IMR-90 (cell line): ENCODE results near the gene DLGAP3. TPM values are rescaled to one million over a fixed set of nuclear protein-coding genes. Genes with fewer than 3 reads are reported as not detected.

ENCODE experiments used
- ATAC-seq: fragments of 200-7000 bp; cut with Tn5 transposase; 2 replicates; pipeline ENCODE4 v1.9.1; 2020; ENCODE audit warnings: low read depth, mild to moderate bottlenecking, moderate library complexity
- BruUV-seq: library from RNA; stranded (reverse); fragments of 400-500 nt; replicated peaks from 2 replicates; lab custom pipeline; 2021; lab: Mats Ljungman, UMichigan
- CTCF ChIA-PET: fragments of 300-600 bp; formaldehyde crosslinking; extraction: SDS; loops from one replicate; lab custom pipeline; 2021; ENCODE audit warnings: antibody characterized with exemption; lab: Yijun Ruan, JAX
- POLR2A ChIA-PET: fragments of 300-600 bp; sonication (Branson Sonifier 250); formaldehyde crosslinking; loops from one replicate; lab custom pipeline; 2022; ENCODE audit warnings: antibody characterized with exemption; ENCODE audit not compliant: unreplicated experiment; lab: Charles Lee
- DNase-seq: peaks from one replicate; pipeline ENCODE4 v3.0.0; 2013
- H2AFZ ChIP-seq: replicated peaks from 2 replicates; pipeline ENCODE3; 2013; ENCODE audit warnings: low read length, mild to moderate bottlenecking; ENCODE audit not compliant: poor library complexity
- H2AK5ac ChIP-seq: 2 replicates; pipeline ENCODE4 v1.6.1; 2013; ENCODE audit warnings: low read depth, low read length, inconsistent platforms
- H2AK9ac ChIP-seq: replicated peaks from 2 replicates; pipeline ENCODE3; 2013; ENCODE audit warnings: mild to moderate bottlenecking, low read depth, low read length, moderate library complexity; ENCODE audit not compliant: poor library complexity
- H2BK120ac ChIP-seq: 2 replicates; pipeline ENCODE4 v1.6.1; 2013; ENCODE audit warnings: low read depth, low read length, inconsistent platforms
- H2BK15ac ChIP-seq: 3 replicates; pipeline ENCODE4 v1.6.1; 2013; ENCODE audit warnings: low read depth, low read length, inconsistent platforms
- H2BK20ac ChIP-seq: 2 replicates; pipeline ENCODE4 v1.6.1; 2013; ENCODE audit warnings: low read depth, mild to moderate bottlenecking, inconsistent platforms, low read length, moderate library complexity
- H2BK5ac ChIP-seq: 2 replicates; pipeline ENCODE4 v1.6.1; 2013; ENCODE audit warnings: mild to moderate bottlenecking, low read depth, low read length, inconsistent platforms; ENCODE audit not compliant: poor library complexity, severe bottlenecking
- H3K14ac ChIP-seq: replicated peaks from 2 replicates; pipeline ENCODE4 v1.6.1; 2013; ENCODE audit warnings: low read depth, low read length, inconsistent platforms
- H3K18ac ChIP-seq: 2 replicates; pipeline ENCODE4 v1.6.1; 2013; ENCODE audit warnings: low read depth, low read length, control low read depth
- H3K23ac ChIP-seq: 2 replicates; pipeline ENCODE4 v1.6.1; 2013; ENCODE audit warnings: low read depth, low read length, inconsistent platforms
- H3K27ac ChIP-seq: 2 replicates; pipeline ENCODE4 v1.5.1; 2013; ENCODE audit warnings: mild to moderate bottlenecking, control low read depth, low read length; ENCODE audit not compliant: insufficient read depth
- H3K27me3 ChIP-seq: 2 replicates; pipeline ENCODE4 v1.6.1; 2013; ENCODE audit warnings: low read length; ENCODE audit not compliant: control insufficient read depth, insufficient read depth
- H3K36me3 ChIP-seq: 2 replicates; pipeline ENCODE4 v1.6.1; 2013; ENCODE audit warnings: low read length, mixed read lengths; ENCODE audit not compliant: control insufficient read depth, insufficient read depth
- H3K4ac ChIP-seq: 2 replicates; pipeline ENCODE4 v1.6.1; 2013; ENCODE audit warnings: low read depth, low read length, inconsistent platforms
- H3K4me1 ChIP-seq: 2 replicates; pipeline ENCODE4 v1.6.1; 2013; ENCODE audit warnings: low read length, mixed read lengths; ENCODE audit not compliant: control insufficient read depth, insufficient read depth
- H3K4me2 ChIP-seq: 2 replicates; pipeline ENCODE4 v1.6.1; 2013; ENCODE audit warnings: low read depth, mild to moderate bottlenecking, control low read depth, low read length, moderate library complexity
- H3K4me3 ChIP-seq: 2 replicates; pipeline ENCODE4 v1.5.1; 2013; ENCODE audit warnings: low read depth, mild to moderate bottlenecking, control low read depth, low read length, moderate library complexity; ENCODE audit not compliant: insufficient read depth
- H3K56ac ChIP-seq: 2 replicates; pipeline ENCODE4 v1.6.1; 2013; ENCODE audit warnings: low read length, inconsistent platforms; ENCODE audit not compliant: insufficient read depth; ENCODE audit errors: extremely low read depth
- H3K79me1 ChIP-seq, 2 experiments: 2 replicates each; pipeline ENCODE4 v1.6.1; 2013; ENCODE audit warnings: low read length in 2 of 2, inconsistent platforms in 1 of 2, low read depth in 1 of 2
- H3K9ac ChIP-seq: 2 replicates; pipeline ENCODE4 v1.6.1; 2013; ENCODE audit warnings: low read depth, low read length, control low read depth
- H3K9me1 ChIP-seq: 2 replicates; pipeline ENCODE4 v1.6.1; 2013; ENCODE audit warnings: low read length, inconsistent platforms; ENCODE audit not compliant: insufficient read depth
- H3K9me3 ChIP-seq: 2 replicates; pipeline ENCODE4 v1.6.1; 2013; ENCODE audit warnings: low read length; ENCODE audit not compliant: control insufficient read depth, insufficient read depth
- H4K20me1 ChIP-seq: 2 replicates; pipeline ENCODE4 v1.6.1; 2013; ENCODE audit warnings: low read length, inconsistent platforms; ENCODE audit not compliant: insufficient read depth
- H4K5ac ChIP-seq: 2 replicates; pipeline ENCODE4 v1.6.1; 2013; ENCODE audit warnings: mild to moderate bottlenecking, low read depth, low read length, control low read depth
- H4K8ac ChIP-seq, 2 experiments: 2 replicates each; pipeline ENCODE4 v1.6.1; 2013; ENCODE audit warnings: low read depth in 2 of 2, low read length in 2 of 2, control low read depth in 1 of 2, inconsistent platforms in 1 of 2
- H4K91ac ChIP-seq: 2 replicates; pipeline ENCODE4 v1.6.1; 2013; ENCODE audit warnings: low read depth, low read length, inconsistent platforms; ENCODE audit not compliant: insufficient read depth
- BHLHE40 ChIP-seq: fragments of 150-350 bp; IDR thresholded peaks from 2 replicates; pipeline ENCODE4 v1.6.1; 2016; ENCODE audit warnings: mild to moderate bottlenecking, low read depth, low read length
- CEBPB ChIP-seq: IDR thresholded peaks from 2 replicates; pipeline ENCODE4 v1.6.1; 2012; ENCODE audit warnings: low read depth, low read length, improper control_type of control experiment
- CHD1 ChIP-seq: IDR thresholded peaks from 2 replicates; pipeline ENCODE4 v1.6.1; 2012; ENCODE audit warnings: low read depth, low read length, improper control_type of control experiment
- FOS ChIP-seq: fragments of 150-350 bp; IDR thresholded peaks from 2 replicates; pipeline ENCODE4 v1.6.1; 2016; ENCODE audit warnings: low read depth, low read length
- MAFK ChIP-seq: IDR thresholded peaks from 2 replicates; pipeline ENCODE4 v1.6.1; 2012; ENCODE audit warnings: low read depth, low read length, improper control_type of control experiment
- MAZ ChIP-seq: IDR thresholded peaks from 2 replicates; pipeline ENCODE4 v1.6.1; 2012; ENCODE audit warnings: low read depth, mild to moderate bottlenecking, low read length, improper control_type of control experiment, moderate library complexity, borderline replicate concordance
- MXI1 ChIP-seq: IDR thresholded peaks from 2 replicates; pipeline ENCODE4 v1.6.1; 2012; ENCODE audit warnings: low read depth, mild to moderate bottlenecking, low read length, moderate library complexity, borderline replicate concordance
- NFE2L2 ChIP-seq: fragments of 150-350 bp; IDR thresholded peaks from 2 replicates; pipeline ENCODE4 v1.6.1; 2016; ENCODE audit warnings: low read depth, mild to moderate bottlenecking, low read length
- RAD21 ChIP-seq: IDR thresholded peaks from 2 replicates; pipeline ENCODE4 v1.6.1; 2012; ENCODE audit warnings: low read length, improper control_type of control experiment
- RCOR1 ChIP-seq: IDR thresholded peaks from 2 replicates; pipeline ENCODE4 v1.6.1; 2012; ENCODE audit warnings: mild to moderate bottlenecking, low read length, improper control_type of control experiment; ENCODE audit not compliant: insufficient replicate concordance
- SMC3 ChIP-seq: fragments of 150-350 bp; IDR thresholded peaks from 2 replicates; pipeline ENCODE4 v1.6.1; 2016; ENCODE audit warnings: low read depth, mild to moderate bottlenecking, antibody characterized with exemption, low read length, moderate library complexity
- WGBS, 2 experiments: methylation state at CpG; one replicate each; pipeline versions ENCODE4 v1.1.5 to v1.1.7; 2013; ENCODE audit warnings: missing lambda C conversion rate in 2 of 2; ENCODE audit not compliant: insufficient read length in 1 of 2; ENCODE audit errors: extremely low coverage in 2 of 2; 5-methylcytosine and 5-hydroxymethylcytosine counted together
- dilution Hi-C: fragments of 300-500 bp; cut with HindIII; formaldehyde crosslinking; loops from one replicate; pipeline ENCODE4 v1.14.3; 2018; ENCODE audit warnings: low sequenced_read_pairs; ENCODE audit not compliant: unreplicated experiment
- in situ Hi-C: fragments of 300-500 bp; cut with MboI; formaldehyde crosslinking; loops from 3 replicates; pipeline ENCODE4 v1.14.3; 2019; ENCODE audit warnings: low sequenced_read_pairs, inconsistent platforms, mixed read lengths
- intact Hi-C: fragments of 100-400 bp; cut with micrococcal nuclease; formaldehyde crosslinking; loops from 2 replicates; pipeline ENCODE4 v1.10.0; 2022
- polyA plus RNA-seq, 3 experiments: library from polyadenylated mRNA; depleted of rRNA; stranded (reverse); fragments of >200 nt; gene quantifications; 2 replicates each; pipeline ENCODE4 v1.2.3, GENCODE V29; 2012; ENCODE audit warnings: low replicate concordance in 1 of 3
- total RNA-seq: library from RNA; depleted of rRNA; stranded (reverse); fragments of >200 nt; gene quantifications from 2 replicates; pipeline ENCODE4 v1.2.3, GENCODE V29; 2012
- TF ChIP-seq, protein P1 (sequence below): conservative IDR thresholded peaks from 2 replicates; pipeline ENCODE4 v1.5.1; 2012; ENCODE audit warnings: mild to moderate bottlenecking, low read depth, low read length, improper control_type of control experiment
- TF ChIP-seq, protein P2 (sequence below): fragments of 150-350 bp; IDR thresholded peaks from 2 replicates; pipeline ENCODE4 v1.6.1; 2017; ENCODE audit warnings: mild to moderate bottlenecking, antibody characterized with exemption, low read length, low read depth
- TF ChIP-seq, protein P3 (sequence below): fragments of 150-350 bp; IDR thresholded peaks from 2 replicates; pipeline ENCODE4 v1.6.1; 2016; ENCODE audit warnings: low read depth, mild to moderate bottlenecking, low read length, moderate library complexity, borderline replicate concordance

DLGAP3 gene
- total and polyA plus RNA-seq, 2 of the 4 experiments (the other 2 are of a cell fraction), result 0.02 TPM; not detected in 1

DNA sequence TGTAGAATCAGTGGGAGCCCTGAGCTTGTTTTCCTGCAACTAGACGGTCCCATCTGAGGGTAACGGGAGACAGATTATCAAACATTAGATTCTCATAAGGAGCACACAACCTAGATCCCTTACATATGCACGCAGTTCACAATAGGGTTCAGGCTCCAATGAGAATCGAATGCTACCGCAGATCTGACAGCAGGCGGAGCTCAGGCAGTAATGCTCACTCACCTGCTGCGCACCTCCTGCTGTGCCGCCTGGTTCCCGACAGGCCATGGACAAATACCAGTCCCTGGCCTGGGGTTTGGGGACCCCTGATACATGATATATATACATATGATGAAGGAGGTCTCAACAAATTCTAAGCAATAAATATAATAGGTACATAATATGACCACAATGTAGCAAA is 50.2 kb downstream of the DLGAP3 start:
- no peak overlapping the region for H2BK5ac ChIP-seq
- peaks cover 29% of the 10 kb centered on the region for H3K27me3 ChIP-seq
- no peak overlapping the region for H3K56ac ChIP-seq
- H3K14ac ChIP-seq, result no peak overlapping the region
- H3K4ac ChIP-seq, result no peak overlapping the region
- intact Hi-C loops (no loop called here), in situ Hi-C loops (no loop called here), dilution Hi-C loops (no loop called here)
- ATAC-seq, result no peak
- H3K9me3 ChIP-seq, result 0 out of 2 replicates have a peak, but pooled peaks cover 2% of the 10 kb centered on the region
- no peak overlapping the region for H4K8ac ChIP-seq
- WGBS, 2 experiments, result 67% methylated on average over 1 of the region's 9 CpGs; no CpG with 5 or more reads in 1 of the 2 experiments
- H3K9ac ChIP-seq, result no peak overlapping the region
- H3K79me1 ChIP-seq, result no peaks in the 10 kb centered on the region
- H2BK20ac ChIP-seq, result no peak overlapping the region
- H2AK5ac ChIP-seq, result no peak overlapping the region
- no peaks in the 10 kb centered on the region for H3K36me3 ChIP-seq
- no peaks in the 10 kb centered on the region for H3K4me1 ChIP-seq
- H3K9me1 ChIP-seq, result no peaks in the 10 kb centered on the region
- DNase-seq, result no peak
- TF ChIP-seq MXI1 (no peak), FOS (no peak), CEBPB (no peak), RAD21 (no peak), RCOR1 (no peak), NFE2L2 (no peak), CHD1 (no peak), MAFK (no peak), MAZ (no peak), SMC3 (no peak), BHLHE40 (no peak)
- TF ChIP-seq, protein P1, sequence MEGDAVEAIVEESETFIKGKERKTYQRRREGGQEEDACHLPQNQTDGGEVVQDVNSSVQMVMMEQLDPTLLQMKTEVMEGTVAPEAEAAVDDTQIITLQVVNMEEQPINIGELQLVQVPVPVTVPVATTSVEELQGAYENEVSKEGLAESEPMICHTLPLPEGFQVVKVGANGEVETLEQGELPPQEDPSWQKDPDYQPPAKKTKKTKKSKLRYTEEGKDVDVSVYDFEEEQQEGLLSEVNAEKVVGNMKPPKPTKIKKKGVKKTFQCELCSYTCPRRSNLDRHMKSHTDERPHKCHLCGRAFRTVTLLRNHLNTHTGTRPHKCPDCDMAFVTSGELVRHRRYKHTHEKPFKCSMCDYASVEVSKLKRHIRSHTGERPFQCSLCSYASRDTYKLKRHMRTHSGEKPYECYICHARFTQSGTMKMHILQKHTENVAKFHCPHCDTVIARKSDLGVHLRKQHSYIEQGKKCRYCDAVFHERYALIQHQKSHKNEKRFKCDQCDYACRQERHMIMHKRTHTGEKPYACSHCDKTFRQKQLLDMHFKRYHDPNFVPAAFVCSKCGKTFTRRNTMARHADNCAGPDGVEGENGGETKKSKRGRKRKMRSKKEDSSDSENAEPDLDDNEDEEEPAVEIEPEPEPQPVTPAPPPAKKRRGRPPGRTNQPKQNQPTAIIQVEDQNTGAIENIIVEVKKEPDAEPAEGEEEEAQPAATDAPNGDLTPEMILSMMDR, result no peak
- TF ChIP-seq, protein P2, sequence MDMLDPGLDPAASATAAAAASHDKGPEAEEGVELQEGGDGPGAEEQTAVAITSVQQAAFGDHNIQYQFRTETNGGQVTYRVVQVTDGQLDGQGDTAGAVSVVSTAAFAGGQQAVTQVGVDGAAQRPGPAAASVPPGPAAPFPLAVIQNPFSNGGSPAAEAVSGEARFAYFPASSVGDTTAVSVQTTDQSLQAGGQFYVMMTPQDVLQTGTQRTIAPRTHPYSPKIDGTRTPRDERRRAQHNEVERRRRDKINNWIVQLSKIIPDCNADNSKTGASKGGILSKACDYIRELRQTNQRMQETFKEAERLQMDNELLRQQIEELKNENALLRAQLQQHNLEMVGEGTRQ, result no peak
- TF ChIP-seq, protein P3, sequence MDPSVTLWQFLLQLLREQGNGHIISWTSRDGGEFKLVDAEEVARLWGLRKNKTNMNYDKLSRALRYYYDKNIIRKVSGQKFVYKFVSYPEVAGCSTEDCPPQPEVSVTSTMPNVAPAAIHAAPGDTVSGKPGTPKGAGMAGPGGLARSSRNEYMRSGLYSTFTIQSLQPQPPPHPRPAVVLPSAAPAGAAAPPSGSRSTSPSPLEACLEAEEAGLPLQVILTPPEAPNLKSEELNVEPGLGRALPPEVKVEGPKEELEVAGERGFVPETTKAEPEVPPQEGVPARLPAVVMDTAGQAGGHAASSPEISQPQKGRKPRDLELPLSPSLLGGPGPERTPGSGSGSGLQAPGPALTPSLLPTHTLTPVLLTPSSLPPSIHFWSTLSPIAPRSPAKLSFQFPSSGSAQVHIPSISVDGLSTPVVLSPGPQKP, result no peak
- H2AFZ ChIP-seq, result no peak overlapping the region
- H4K20me1 ChIP-seq, result no peaks in the 10 kb centered on the region
- no peak overlapping the region for H4K91ac ChIP-seq
- H3K4me3 ChIP-seq, result no peak overlapping the region
- no peak overlapping the region for H3K27ac ChIP-seq
- no TSS peak for BruUV-seq
- H3K23ac ChIP-seq, result no peak overlapping the region
- H3K18ac ChIP-seq, result no peak overlapping the region
- no peak overlapping the region for H3K4me2 ChIP-seq
- CTCF ChIA-PET, result interaction anchor here (1.5 kb wide), 1 partner anchor 13 kb away, joined by 8 read pairs; no protein-coding TSS in a partner anchor
- H2BK15ac ChIP-seq, result no peak overlapping the region
- H2AK9ac ChIP-seq, result no peak overlapping the region
- no peak overlapping the region for H2BK120ac ChIP-seq
- POLR2A ChIA-PET, result no interaction called here
- no peak overlapping the region for H4K5ac ChIP-seq
